GM12864 (cell line): ENCODE results near the gene CNGA3.

ENCODE experiments used
- DNase-seq: peaks from one replicate; pipeline ENCODE4 v3.0.0-alpha.2; 2011; ENCODE audit warnings: low read depth
- H3K4me3 ChIP-seq: 2 replicates; pipeline ENCODE4 v1.5.1; 2011; ENCODE audit warnings: mild to moderate bottlenecking, low read depth, low read length, control low read depth
- CTCF ChIP-seq: IDR thresholded peaks from 2 replicates; pipeline ENCODE4 v1.5.1; 2011; ENCODE audit warnings: low read depth, mild to moderate bottlenecking, moderate library complexity, low read length, control low read depth, inconsistent platforms; ENCODE audit errors: missing control alignments

Gene CNGA3

GRCh38 chr2:98441706-98442450, 95.6 kb downstream of the CNGA3 start:
- no peak for DNase-seq
- no peak overlapping the region for H3K4me3 ChIP-seq
- TF ChIP-seq CTCF = no peak

- H3K4me3 ChIP-seq = no peak overlapping the region
- no peak for TF ChIP-seq CTCF
Measured at GRCh38 chr2:98442488-98442887, 96.2 kb downstream of the CNGA3 start.

GRCh38 chr2:98444436-98445176, 98.3 kb downstream of the CNGA3 start, which contains the start of gene INPP4A:
Gene INPP4A, plus strand, starts transcription at chr2:98444858. Its CDS starts 75,191 bp downstream, at chr2:98520049.
- DNase-seq = no peak
- H3K4me3 ChIP-seq = peak within 1 kb of the TSS; percentile 76
- no peak for TF ChIP-seq CTCF

More at GRCh38 chr2:98442488-98442887, 96.2 kb downstream of the CNGA3 start:
- no peak for DNase-seq

GRCh38 chr2:98445177-98445682, 99.0 kb downstream of the CNGA3 start:
- DNase-seq = no peak
- no peak for TF ChIP-seq CTCF
- H3K4me3 ChIP-seq = peak overlapping the region; percentile 76

- peak overlapping the region; percentile 76 for H3K4me3 ChIP-seq
- no peak for DNase-seq
- TF ChIP-seq CTCF = no peak
Measured at GRCh38 chr2:98445683-98446581, 99.7 kb downstream of the CNGA3 start.

GRCh38 chr2:98446850-98447249, 100.6 kb downstream of the CNGA3 start:
- DNase-seq = no peak
- no peak for TF ChIP-seq CTCF
- H3K4me3 ChIP-seq = no peak overlapping the region
